ENCODE measurements around the gene DGLUCY.
"Not testable (repeated sequence)": the region's sequence is repeated elsewhere in the genome, so short reads cannot be mapped to it uniquely, and the experiment has no call there.

The DGLUCY gene

DNA sequence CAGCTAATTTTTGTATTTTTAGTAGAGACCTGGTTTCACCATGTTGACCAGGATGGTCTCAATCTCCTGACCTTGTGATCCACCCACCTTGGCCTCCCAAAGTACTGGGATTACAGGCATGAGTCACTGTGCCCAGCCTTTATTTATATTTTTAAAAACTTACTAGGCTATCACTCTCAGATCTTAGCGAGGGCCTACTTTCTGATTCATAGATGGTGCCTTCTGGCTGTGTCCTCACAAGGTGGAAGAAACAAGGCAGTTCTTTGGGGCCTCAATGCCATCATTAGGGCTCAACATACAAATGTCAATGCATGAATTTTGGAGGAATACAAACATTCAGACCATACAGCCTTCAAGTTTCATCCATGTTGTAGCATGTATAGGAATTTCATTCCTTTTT, 2.4 kb upstream of the DGLUCY start:
- DNase-seq: no peak

DNA sequence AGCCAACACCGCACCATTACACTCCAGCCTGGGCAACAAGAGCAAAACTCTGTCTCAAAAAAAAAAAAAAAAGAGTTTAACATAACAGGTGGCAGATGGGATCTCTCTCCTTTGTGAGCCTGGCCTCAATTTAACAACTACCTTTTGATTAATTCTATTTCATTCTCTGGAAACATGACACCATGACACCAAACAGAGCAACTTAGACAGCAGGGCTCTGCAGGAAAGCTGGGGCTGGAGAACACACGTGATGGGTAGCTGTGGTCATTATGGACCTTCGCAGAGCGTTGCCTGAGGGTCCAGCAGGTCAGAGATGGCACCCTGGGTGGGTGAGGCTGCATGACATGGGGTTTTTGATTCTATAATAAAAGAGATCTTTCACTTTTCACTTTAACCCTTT, 1.7 kb upstream of the DGLUCY start:
- DNase-seq: no peak

DNA sequence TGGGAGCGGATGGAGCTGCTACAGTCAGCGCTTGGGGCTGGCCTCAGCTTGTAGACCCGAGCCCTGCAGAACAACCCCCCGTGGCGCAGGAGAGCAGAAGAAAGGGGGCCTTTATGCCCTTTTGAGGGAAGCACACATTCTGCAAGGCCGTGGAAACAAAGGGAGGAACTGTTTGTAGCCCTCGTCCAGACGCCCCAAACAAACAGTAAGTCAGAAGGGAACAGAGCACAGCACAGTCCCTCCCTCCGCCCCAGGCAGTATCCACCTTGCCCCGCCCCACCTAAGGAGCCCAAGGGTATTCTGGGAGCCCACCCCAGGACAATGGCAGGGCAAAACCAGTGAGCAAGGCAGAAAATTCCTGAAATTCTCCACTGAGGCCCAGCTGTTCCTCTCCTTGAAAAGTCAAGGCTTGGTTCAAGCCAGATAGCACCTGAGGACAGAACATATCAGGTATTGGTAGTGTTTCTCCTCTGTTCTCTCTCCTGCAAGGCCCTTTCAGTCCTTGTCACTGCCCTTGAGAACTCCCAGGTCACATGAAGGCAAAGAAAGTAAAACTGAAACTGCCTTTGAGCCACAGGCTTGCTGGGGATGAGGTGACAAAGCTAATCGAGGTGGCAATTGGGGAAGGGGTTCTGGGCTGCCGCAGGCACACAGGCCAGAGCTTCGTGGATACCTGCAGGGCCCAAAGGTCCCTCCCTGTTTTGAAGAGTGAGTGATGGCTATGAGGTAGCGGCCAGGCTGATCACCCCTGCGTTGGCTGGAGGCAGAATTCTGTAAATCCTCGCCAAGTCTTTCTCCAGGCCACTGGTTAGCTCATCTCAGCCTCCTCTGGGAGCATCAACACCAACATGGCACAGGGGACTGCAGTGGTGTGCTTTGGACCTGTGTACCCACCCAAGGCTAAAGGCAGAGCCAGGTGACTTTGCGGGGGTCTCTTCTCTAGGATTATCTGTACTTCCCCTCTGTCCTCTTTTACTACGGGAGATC, 499 bp downstream of the DGLUCY start:
- no peak for DNase-seq

DNA sequence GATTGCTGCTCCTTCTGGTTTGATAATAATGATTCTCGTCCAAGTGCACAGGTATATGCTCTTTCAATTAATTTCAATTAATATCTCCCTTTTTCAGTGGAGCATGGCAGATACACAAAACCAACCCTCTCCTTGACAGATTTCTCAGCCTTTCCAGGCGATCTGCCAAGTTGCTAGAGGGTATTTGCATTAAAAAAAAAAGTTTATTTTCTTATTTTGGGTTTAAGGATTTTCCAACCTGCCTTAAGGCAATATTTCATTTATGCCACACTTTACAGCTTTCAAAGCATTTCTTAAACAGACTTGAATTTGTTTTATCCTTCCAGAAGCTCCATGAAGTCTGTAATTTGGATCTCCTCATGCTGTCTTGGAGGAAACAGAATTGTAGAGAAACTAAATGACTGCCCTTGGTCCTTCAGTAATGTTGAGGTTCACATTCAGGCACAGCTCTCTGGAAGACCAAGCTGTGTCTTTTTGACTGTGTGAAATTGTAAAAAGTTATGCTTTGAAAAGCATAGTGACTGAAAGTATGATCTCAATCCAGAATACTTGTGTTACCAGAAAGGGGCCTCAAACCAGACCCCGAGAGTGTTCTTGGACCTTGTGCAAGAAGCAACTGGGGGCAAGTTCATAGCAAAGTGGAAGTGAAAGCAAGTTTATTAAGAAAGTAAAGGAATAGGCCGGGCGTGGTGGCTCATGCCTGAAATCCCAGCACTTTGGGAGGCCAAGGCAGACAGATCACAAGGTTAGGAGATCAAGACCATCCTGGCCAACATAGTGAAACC, 2.3 kb downstream of the DGLUCY start:
- DNase-seq: no peak

DNA sequence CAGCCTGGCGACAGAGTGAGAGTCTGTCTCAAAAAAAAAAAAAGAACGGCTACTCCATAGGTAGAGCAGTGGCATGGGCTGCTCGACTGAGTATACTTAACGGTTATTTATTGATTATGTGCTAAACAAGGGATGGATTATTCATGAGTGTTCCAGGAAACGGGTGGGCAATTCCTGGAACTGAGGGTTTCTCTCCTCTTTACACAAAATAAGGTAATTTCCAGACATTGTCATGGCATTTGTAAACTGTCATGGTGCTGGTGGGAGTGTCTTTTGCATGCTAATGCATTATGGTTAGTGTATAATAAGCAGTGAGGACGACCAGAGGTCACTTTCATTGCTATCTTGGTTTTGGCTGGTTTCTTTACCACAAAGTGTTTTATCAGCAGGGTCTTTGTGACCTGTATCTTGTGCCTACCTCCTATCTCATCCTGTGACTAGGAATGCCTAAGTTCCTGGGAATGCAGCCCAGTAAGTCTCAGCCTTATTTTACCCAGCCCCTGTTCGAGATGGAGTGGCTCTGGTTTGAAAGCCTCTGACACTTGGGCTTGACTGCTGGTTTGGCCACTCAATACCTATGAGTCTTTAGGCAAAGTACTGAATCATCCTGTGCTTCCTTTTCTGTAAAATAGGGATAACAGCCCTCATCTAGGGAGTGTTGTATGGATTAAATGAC, 3.2 kb downstream of the DGLUCY start:
- DNase-seq: no peak

DNA sequence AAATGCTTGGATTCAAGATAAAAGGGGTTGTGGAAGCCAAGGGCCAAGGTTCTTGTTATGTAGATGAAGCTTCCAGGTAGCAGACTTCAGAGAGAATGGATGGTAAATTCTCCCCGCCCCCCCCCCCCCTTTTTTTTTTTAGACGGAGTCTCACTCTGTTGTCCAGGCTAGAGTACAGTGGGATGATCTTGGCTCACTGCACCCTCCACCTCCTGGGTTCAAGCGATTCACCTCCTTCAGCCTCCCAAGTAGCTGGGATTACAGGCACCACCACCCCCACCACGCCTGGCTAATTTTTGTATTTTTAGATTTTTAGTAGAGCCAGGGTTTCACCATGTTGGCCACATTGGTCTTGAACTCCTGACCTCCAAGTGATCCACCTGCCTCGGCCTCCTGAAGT, 4.1 kb downstream of the DGLUCY start:
- no peak for DNase-seq

DNA sequence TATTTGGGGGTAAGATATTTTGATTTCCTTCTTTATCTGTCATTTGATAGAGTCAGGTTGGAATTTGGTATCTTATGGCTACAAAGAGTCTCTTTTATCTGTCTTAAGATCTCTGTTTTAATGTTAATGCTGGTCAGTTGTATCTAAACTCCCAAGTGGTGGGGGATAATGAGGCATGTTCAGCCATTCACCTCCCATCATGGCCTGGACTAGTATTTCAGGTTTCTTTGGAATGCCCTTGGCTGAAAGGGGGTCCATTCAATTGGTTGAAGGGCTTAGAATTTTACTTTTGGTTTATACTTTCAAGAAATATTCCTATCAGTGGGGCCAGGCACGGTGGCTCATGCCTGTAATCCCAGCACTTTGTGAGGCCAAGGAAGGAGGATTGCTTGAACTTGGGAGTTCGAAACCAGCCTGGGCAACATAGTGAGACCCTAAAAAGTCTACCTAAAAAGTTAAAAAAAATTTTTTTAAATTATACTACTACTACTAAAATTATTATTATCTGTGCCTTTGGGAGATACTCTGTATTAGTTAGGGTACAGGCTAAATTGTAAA, 4.7 kb downstream of the DGLUCY start:
- no peak for DNase-seq

DNA sequence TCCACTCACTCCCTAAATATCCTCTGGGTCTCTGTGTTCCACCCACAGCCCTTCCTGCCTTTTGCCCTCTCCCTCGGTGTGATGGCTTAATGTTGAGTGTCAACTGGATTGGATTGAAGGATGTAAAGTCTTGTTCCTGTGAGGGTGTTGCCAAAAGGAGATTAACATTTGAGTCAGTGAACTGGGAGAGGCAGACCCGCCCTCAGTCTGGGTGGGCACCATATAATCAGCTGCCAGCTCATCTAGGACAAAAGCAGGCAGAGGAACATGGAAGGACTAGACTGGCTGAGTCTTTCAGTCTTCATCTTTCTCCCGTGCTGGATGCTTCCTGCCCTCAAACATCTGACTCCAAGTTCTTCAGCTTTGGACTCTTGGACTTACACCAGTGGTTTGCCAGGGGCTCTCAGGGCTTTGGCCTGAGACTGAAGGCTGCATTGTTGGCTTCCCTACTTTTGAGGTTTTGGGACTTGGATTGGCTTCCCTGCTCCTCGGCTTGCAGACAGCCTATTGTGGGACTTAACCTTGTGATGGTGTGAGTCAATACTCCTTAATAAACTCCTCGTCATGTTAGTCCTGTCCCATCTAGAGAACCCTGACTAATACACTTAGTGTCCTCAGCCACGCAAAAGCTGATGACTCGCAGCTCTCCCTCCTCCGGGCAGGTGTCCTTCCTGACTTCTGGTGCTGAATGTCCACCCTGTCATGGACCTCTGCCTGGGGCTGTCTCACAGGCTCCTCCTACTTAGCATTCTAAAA, 5.9 kb downstream of the DGLUCY start:
- DNase-seq: no peak

DNA sequence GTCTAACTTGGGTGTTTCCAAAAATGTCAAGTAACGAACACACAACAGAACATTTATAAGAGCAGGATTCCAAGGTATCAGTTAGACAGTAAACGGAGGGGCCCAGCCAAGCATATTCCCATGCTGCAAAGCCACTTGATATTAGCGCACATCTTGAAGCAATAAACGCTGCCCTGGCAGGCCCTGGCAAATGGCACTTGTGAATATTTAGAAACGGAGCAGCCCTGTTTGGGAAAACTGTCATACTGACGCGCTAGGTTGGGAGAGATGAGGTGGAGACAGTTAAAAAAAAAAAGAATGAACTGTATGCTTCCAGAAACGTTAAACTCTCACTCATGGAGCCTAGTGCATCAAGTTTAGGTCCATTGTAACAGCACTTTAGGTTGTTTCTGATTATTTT, 9.3 kb downstream of the DGLUCY start:
- no peak for DNase-seq

DNA sequence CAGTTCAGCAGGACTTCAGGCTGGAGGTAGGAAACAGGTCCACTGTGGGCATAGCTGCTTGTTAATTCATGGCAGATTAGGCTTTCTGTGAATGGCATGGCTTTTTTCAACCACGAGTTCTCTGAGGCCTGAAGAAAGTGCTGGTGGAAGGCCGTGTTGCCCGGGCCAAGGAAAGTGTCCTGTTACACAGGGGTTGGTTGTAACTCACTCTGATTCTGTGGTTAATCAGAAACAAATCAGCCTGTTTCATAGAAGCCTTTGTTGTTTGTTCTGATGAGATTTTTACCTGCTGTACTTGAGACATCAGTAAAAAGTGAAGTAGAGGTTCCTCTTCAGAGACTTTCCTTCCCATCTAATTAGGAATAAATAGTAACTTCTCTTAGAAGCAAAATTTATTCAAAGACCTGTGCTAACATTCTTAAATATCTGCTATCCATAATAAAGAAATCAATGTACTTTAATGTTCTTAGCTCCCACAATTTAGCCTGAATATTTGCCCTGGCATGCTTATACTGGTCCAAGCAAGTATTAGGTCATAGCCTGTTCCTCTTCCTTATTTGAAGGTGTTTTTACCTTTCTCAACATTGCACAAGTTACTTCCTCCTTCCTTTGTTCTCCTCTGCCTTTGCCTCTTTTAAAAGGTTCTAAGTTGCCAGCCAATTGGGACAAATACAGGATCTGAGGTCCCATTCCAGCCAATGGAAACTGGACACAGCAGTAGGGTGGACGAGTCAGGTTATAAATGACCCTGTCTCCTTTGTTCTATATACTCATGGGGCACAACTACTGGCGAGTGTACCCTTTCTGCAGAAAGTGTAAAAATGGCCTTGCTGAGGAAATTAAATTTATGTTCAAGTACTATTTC, 10.8 kb downstream of the DGLUCY start:
- DNase-seq: not testable (repeated sequence)

DNA sequence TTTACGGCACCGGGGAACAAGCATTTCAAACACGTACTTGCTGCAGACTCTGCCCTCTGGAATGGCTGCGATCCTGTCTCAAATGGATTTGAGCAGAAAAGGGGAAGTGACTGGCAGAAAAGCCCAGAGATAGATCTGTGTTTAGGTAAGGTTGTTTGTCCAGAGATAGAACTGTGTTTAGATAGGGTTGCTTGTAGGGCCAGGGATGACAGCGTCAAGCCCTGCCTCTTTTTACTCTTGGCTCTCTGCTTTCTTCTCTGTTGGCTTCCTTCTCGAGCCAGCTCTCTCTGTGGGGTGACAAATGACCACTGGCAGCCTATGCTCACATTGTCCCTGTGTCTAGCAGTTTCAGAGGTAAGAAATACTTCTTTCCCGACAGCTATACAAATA, 11.4 kb downstream of the DGLUCY start:
- DNase-seq: no peak

DNA sequence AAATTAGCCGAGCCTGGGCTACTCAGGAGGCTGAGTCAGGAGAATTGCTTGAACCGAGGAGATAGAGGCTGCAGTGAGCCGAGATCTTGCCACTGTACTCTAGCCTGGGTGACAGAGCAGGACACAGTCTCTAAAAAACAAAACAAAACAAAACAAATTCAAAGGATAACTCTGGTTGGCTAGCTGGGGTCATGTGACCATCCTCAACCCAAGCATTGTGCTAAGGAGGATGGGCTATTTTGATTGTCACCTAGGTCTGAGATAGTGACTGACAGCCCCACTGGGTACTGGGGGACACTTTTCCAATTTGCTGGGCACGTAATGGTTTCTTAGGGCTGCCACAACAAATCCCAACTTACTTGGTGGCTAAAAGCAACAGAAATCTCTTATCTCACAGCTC, 11.9 kb downstream of the DGLUCY start:
- no peak for DNase-seq

DNA sequence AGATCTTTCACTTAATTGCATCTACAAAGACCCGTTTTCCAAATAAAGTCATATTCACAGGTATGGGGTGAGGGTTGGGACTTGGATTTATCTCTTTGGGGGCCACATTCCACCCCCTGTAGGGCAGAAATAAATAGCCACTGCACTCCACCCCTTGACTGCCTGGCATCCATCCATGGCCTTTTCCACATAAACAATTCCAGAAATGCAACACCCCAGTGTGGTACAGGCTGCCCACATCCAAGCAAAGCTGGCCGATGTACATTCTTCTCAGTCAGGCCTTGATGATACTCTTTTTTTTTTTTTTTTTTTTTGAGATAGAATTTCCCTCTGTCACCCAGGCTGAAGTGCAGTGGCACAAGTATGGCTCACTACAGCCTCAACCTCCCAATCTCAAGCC, 12.9 kb downstream of the DGLUCY start:
- DNase-seq: no peak

DNA sequence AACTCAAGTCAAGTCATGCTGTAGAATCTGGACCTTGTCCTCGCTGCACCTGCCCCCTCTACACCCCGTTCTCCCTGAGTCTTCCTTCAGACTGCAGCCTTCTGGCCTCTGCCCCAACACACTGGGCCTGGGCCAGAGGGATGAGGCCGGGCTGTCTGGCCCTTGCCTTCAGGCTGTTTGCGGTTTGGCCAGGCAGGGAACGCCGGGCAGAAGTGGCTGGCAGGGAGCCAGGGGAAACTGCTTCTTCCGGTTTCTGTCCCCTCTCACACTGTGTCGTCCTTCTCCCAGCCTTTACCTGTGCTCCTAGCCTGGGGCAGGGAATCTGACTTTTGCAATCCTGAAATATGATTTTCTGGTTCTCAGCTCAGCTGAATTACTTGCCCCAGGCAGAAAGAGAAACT, 13.5 kb downstream of the DGLUCY start:
- no peak for DNase-seq

DNA sequence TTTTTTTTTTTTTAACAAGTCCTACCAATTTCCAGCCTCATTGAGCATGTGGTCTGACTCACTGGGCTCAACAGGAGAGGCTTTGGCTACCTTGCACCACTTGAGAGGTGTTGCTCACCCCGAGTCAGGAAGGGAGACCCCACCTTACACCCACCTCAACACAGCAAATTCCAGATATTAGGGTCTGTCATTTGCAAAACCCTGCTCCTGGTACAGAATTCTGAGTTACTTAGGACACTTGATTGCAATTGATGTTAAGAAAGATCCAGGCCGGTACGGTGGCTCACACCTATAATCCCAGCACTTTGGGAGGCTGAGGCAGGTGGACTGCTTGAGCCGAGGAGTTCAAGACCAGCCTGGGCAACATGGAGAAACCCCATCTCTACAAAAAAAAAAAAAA, 14.1 kb downstream of the DGLUCY start:
- no peak for DNase-seq

DNA sequence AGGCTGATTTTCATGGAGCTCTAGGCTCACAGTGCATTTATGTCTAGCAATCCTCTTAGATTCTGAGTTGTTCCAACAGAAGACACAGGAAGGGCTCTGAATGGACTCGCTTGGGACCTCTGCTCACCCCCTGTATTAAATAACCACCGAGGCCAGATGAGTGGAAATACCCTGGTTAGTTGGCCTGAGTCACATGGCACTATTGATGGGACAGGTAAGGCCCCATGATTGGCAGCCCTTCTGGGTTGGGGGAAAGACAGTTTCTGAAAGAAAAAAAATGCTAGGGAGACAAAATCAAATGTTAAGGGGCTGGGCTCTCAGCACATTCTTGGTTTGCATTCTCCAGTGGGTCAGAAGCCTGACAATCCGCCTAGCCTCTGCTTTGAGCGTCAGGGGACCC, 14.8 kb downstream of the DGLUCY start:
- no peak for DNase-seq

DNA sequence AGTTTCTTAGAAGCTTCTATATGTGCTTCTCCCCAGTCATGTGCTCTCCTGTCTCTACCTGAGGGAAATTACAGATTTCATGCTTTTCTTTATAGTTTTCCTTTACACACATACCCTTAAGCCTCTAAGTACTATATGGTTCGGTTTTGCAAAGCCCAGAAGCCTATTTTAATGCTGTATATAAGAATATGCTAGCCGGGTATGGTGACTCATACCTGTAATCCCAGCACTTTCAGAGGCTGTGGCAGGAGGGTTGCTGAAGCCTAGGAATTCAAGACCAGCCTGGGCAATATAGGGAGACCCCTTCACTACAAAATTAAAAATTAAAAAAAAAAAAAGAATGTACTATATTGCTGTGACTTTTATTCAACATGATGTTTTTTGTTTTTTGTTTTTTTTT, 15.4 kb downstream of the DGLUCY start:
- DNase-seq: no peak

DNA sequence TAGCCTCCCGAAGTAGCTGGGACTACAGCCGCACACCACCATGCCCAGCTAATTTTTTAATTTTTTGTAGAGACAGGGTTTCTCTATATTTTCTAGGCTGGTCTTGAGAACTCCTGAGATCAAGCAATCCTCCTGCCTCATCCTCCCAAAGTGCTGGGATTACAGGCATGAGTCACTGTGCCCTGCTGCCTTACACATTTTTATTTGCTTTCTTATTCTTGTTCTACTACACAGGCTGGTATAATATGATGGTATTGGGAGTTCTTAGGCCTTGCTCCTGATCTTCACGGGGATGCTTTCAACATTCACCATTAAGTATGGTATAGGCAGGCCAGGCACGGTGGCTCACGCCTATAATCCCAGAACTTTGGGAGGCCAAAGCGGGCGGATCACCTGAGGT, 21.2 kb downstream of the DGLUCY start:
- no peak for DNase-seq

DNA sequence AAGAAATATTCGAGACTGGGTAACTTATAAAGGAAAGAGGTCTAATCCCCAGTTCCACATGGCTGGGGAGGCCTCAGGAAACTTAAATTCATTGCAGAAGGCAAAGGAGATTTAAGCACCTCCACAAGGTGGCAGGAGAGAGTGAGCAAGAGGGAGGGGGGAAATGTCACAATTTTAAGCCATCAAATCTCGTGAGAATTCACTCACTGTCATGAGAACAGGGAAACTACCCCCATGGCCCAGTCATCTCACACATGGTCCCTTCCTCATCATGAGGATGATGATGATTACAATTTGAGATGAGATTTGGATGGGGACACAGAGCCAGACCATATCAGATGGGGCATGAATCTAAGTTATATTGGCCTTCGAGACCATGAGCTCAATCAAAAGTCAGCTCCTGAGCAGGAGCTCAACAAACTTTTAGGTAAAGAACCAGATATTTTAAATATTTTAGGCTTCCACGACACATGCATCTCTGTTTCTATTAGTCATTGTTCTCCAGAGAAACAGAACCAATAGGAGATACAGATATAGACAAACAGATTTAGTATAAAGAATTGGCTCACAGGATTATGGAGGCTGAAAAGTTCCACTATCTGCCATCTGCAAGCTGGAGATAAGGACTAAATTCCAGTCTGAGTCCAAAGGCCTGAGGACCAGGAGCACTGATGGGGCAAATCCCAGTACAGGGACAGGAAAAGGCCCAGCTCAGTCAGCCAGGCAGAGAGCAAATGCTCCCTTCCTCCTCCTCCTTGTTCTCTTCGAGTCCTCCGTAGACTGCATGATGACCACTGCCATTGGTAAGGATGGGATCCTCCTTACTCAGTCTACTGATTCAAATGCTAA, 24.9 kb downstream of the DGLUCY start:
- DNase-seq: no peak

DNA sequence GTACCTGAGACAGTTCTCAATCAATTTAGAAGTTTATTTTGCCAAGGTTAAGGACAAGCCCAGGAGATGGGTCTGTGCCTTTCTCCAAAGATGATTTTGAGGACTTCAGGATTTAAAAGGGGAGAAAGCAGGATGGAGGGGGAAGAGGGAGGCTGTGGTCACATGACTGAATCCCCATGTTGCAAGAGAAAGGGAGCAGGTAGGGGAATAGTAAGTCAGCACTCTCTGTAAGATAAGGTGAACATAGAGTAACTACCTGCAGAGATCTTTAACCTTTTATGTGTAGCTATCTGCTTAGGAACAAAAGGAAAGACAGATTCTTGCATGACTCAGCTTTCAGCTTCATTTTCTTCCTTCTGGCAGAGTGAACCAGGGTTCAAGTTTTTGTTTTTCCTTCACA, 25.9 kb downstream of the DGLUCY start:
- DNase-seq: no peak

DNA sequence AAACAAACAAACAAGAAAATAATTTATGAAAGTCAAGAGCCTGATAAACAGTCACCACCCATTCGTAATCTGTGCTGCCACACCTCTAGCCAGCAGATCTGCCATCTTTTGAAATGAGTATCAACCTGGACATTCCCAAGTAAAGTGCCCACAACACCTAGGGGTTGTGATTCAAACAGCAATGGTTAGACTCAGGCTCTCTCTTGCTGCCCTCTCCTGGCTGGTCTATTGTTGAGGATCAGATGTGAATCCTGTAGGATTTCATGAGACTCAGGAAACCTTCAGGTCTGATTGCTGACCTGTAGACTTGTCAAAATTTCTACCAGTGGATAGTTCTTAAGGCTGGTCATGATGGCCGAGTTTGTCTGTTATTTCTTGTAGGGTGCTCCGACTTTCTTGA, 26.8 kb downstream of the DGLUCY start:
- DNase-seq: no peak
